Ovary (tissue), 3 donors: Measurements from ENCODE around the gene CXCL9.
"Not testable (repeated sequence)": the region's sequence is repeated elsewhere in the genome, so short reads cannot be mapped to it uniquely, and the experiment has no call there.

Source experiments
- CTCF ChIP-seq, 3 donors: fragments of 450-650 bp in 2 of 3; fragments of 200-600 bp in 1 of 3; IDR thresholded peaks; one replicate each; pipeline versions ENCODE4 v1.5.1 to v1.8.0; 2016 to 2022; ENCODE audit warnings: antibody characterized with exemption in 3 of 3, mild to moderate bottlenecking in 1 of 3
- POLR2A ChIP-seq: fragments of 450-650 bp; IDR thresholded peaks from one replicate; pipeline ENCODE4 v1.6.1; 2017; ENCODE audit warnings: antibody characterized with exemption, mild to moderate bottlenecking, moderate library complexity
- donor health status: DM: no; HTN: no; CAD: no.

DNA sequence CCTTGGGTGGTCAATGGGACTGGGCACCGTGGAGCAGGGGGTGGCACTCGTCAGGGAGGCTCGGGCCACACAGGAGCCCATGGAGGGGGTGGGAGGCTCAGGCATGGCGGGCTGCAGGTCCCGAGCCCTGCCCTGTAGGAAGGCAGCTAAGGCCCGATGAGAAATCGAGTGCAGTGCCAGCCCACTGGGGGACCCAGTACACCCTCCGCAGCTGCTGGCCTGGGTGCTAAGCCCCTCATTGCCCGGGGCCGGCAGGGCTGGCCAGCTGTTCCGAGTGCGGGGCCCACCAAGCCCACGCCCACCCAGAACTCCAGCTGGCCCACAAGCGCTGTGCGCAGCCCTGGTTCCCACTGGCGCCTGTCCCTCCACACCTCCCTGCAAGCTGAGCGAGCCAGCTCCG, 36.0 kb upstream of the CXCL9 start:
- TF ChIP-seq CTCF (IDR thresholded peaks at IDR 0.05); POLR2A: not testable (repeated sequence)
